Keratinocyte (primary cell): Measurements from ENCODE around the gene CELA1. TPM values are rescaled to one million over a fixed set of nuclear protein-coding genes. Genes with fewer than 3 reads are reported as not detected.

Source experiments
- DNase-seq: peaks from one replicate; pipeline ENCODE4 v3.0.0-alpha.2; 2011; ENCODE audit warnings: low read depth, missing footprints, low spot score
- FAIRE-seq: peaks from 2 replicates; lab custom pipeline; 2011; peaks lifted over from hg19 to GRCh38; lab: Jason Lieb, UNC
- H2AFZ ChIP-seq: 2 replicates; pipeline ENCODE4 v1.6.0; 2012; ENCODE audit warnings: low read length, control low read depth, inconsistent platforms; ENCODE audit not compliant: control insufficient read depth
- H3K27ac ChIP-seq: 2 replicates; pipeline ENCODE4 v1.5.1; 2011; ENCODE audit warnings: low read length; ENCODE audit not compliant: control insufficient read depth, insufficient read depth
- H3K27me3 ChIP-seq: 3 replicates; pipeline ENCODE4 v1.6.0; 2011; ENCODE audit warnings: low read length; ENCODE audit not compliant: control insufficient read depth, insufficient read depth; ENCODE audit errors: extremely low read depth
- H3K36me3 ChIP-seq, 2 experiments: 2 replicates in 1 of 2; 3 replicates in 1 of 2; pipeline ENCODE4 v1.5.1; 2011; ENCODE audit warnings: low read length in 2 of 2, mild to moderate bottlenecking in 1 of 2; ENCODE audit not compliant: control insufficient read depth in 2 of 2, insufficient read depth in 2 of 2; ENCODE audit errors: extremely low read depth in 1 of 2
- H3K4me1 ChIP-seq: 3 replicates; pipeline ENCODE4 v1.5.1; 2011; ENCODE audit warnings: low read length; ENCODE audit not compliant: control insufficient read depth, insufficient read depth; ENCODE audit errors: extremely low read depth
- H3K4me2 ChIP-seq: 3 replicates; pipeline ENCODE4 v1.6.0; 2011; ENCODE audit warnings: low read depth, low read length; ENCODE audit not compliant: control insufficient read depth, insufficient read depth; ENCODE audit errors: extremely low read depth
- H3K4me3 ChIP-seq, 3 experiments: fragments of 200-600 bp in 1 of 3; sonication (generic) in 1 of 3; 2 replicates in 2 of 3; 3 replicates in 1 of 3; pipeline ENCODE4 v1.5.1; 2011 to 2016; ENCODE audit warnings: low read length in 3 of 3, mild to moderate bottlenecking in 3 of 3, control low read depth in 2 of 3, inconsistent platforms in 1 of 3, low read depth in 1 of 3, mixed read lengths in 1 of 3, mixed run types in 1 of 3, moderate library complexity in 1 of 3; ENCODE audit not compliant: control insufficient read depth in 2 of 3, insufficient read depth in 2 of 3; ENCODE audit errors: extremely low read depth in 1 of 3
- H3K79me2 ChIP-seq: 2 replicates; pipeline ENCODE4 v1.6.0; 2012; ENCODE audit warnings: low read length; ENCODE audit not compliant: control insufficient read depth, insufficient read depth
- H3K9ac ChIP-seq: 3 replicates; pipeline ENCODE4 v1.6.0; 2011; ENCODE audit warnings: low read length; ENCODE audit not compliant: control insufficient read depth, insufficient read depth; ENCODE audit errors: extremely low read depth
- H3K9me1 ChIP-seq: 3 replicates; pipeline ENCODE4 v1.6.0; 2011; ENCODE audit warnings: low read length; ENCODE audit not compliant: control insufficient read depth, insufficient read depth; ENCODE audit errors: extremely low read depth
- H3K9me3 ChIP-seq: 2 replicates; pipeline ENCODE4 v1.5.1; 2012; ENCODE audit warnings: low read depth, low read length; ENCODE audit not compliant: control insufficient read depth
- H4K20me1 ChIP-seq: 3 replicates; pipeline ENCODE4 v1.6.0; 2011; ENCODE audit warnings: low read length; ENCODE audit not compliant: control insufficient read depth, insufficient read depth; ENCODE audit errors: extremely low read depth
- CTCF ChIP-seq, 3 experiments: IDR thresholded peaks in 1 of 3; conservative IDR thresholded peaks in 1 of 3; optimal IDR thresholded peaks in 1 of 3; 2 replicates in 2 of 3; 3 replicates in 1 of 3; pipeline versions ENCODE3 to v1.5.1; 2011; ENCODE audit warnings: low read length in 3 of 3, mild to moderate bottlenecking in 3 of 3, moderate library complexity in 2 of 3, control low read depth in 1 of 3, inconsistent platforms in 1 of 3; ENCODE audit not compliant: insufficient read depth in 2 of 3; ENCODE audit errors: extremely low read depth in 1 of 3
- EZH2 ChIP-seq: IDR thresholded peaks from one replicate; pipeline ENCODE4 v1.6.1; 2012; ENCODE audit warnings: inconsistent platforms, mild to moderate bottlenecking, low read length, moderate library complexity
- dilution Hi-C: fragments of 300-500 bp; cut with MboI; formaldehyde crosslinking; loops from one replicate; pipeline ENCODE4 v1.7.0; 2020; ENCODE audit warnings: low sequenced_read_pairs; ENCODE audit not compliant: extremely low pct_ligation_motif_present
- polyA plus RNA-seq, 5 experiments: library from polyadenylated mRNA; depleted of rRNA in 3 of 5; stranded (reverse) in 3 of 5; stranded (forward) in 1 of 5; unstranded in 1 of 5; fragments of >200 nt; gene quantifications; 1 replicate in 1 of 5; 2 replicates in 3 of 5; 3 replicates in 1 of 5; pipeline versions ENCODE4 v1.2.1 to v1.2.3, GENCODE V29; 2011 to 2012; ENCODE audit warnings: missing spikeins in 2 of 5, low read depth in 1 of 5, low replicate concordance in 1 of 5

Gene CELA1
- polyA plus RNA-seq, 1 donor (not counting 4 experiments of a cell fraction or from before 2014, with no cell fraction given): not detected

GRCh38 chr12:51393676-51394545 is 47.4 kb upstream of the CELA1 start:
- H3K79me2 ChIP-seq: peaks cover 4% of the 10 kb centered on the region
- peak overlapping the region; percentile 43 for H3K9ac ChIP-seq
- H3K27me3 ChIP-seq: no peaks in the 10 kb centered on the region
- peaks cover 2% of the 10 kb centered on the region for H3K9me1 ChIP-seq
- peak overlapping the region; percentile 86 for H3K4me2 ChIP-seq
- TF ChIP-seq CTCF (optimal IDR thresholded peaks at IDR 0.05 in 1 of 3, IDR thresholded peaks at IDR 0.05 in 1 of 3, conservative IDR thresholded peaks at IDR 0.05 in 1 of 3; ENCODE audit: extremely low read depth in 1 of 3, insufficient read depth in 2 of 3, low read length in 3 of 3) (no peak), EZH2 (no peak)
- peak; percentile 92 for DNase-seq
- H3K36me3 ChIP-seq: peaks cover 0 to 3% of the 10 kb centered on the region in 2 experiments
- H4K20me1 ChIP-seq: no peaks in the 10 kb centered on the region
- dilution Hi-C loops: no loop called here
- FAIRE-seq: peak; percentile 86
- peaks cover 40% of the 10 kb centered on the region for H3K4me1 ChIP-seq
- H3K9me3 ChIP-seq: no peaks in the 10 kb centered on the region
- peak overlapping the region; percentile 69 for H3K27ac ChIP-seq
- peak overlapping the region in 1 of 3 experiments; percentile 18 for H3K4me3 ChIP-seq
- H2AFZ ChIP-seq: no peak overlapping the region

- peaks cover 4% of the 10 kb centered on the region for H3K79me2 ChIP-seq
- H3K27ac ChIP-seq: peak overlapping the region; percentile 69
- TF ChIP-seq CTCF (optimal IDR thresholded peaks at IDR 0.05 in 1 of 3, IDR thresholded peaks at IDR 0.05 in 1 of 3, conservative IDR thresholded peaks at IDR 0.05 in 1 of 3; ENCODE audit: extremely low read depth in 1 of 3, insufficient read depth in 2 of 3, low read length in 3 of 3) (no peak), EZH2 (no peak)
- H3K27me3 ChIP-seq: no peaks in the 10 kb centered on the region
- H4K20me1 ChIP-seq: no peaks in the 10 kb centered on the region
- H3K4me3 ChIP-seq: peak overlapping the region; percentile 18 to 81 (median 72)
- no peak overlapping the region for H2AFZ ChIP-seq
- H3K36me3 ChIP-seq: peaks cover 0 to 3% of the 10 kb centered on the region in 2 experiments
- FAIRE-seq: no peak
- H3K9me1 ChIP-seq: peaks cover 4% of the 10 kb centered on the region
- H3K9ac ChIP-seq: peak overlapping the region; percentile 91
- DNase-seq: no peak
- peak overlapping the region; percentile 86 for H3K4me2 ChIP-seq
- peaks cover 51% of the 10 kb centered on the region for H3K4me1 ChIP-seq
- H3K9me3 ChIP-seq: no peaks in the 10 kb centered on the region
- dilution Hi-C loops: no loop called here
Observed at GRCh38 chr12:51392556-51393237, 46.2 kb upstream of the CELA1 start.
